Activated naive CD4-positive, alpha-beta T cell treated with anti-CD3 and anti-CD28 coated beads, Interleukin-2, amount 10 ng/mL, durations not matched to agents 5 hours and 36 hours (primary cell): ENCODE data around the gene FRMD6. TPM values are rescaled to one million over a fixed set of nuclear protein-coding genes. Genes with fewer than 3 reads are reported as not detected.

Source experiments
- total RNA-seq, 2 experiments: library from RNA; stranded (reverse); gene quantifications; one replicate each; pipeline ENCODE4 v1.2.3, GENCODE V29; 2021

The FRMD6 gene
- total RNA-seq = 1 to 10 TPM; 4.6 to 5.6 TPM

DNA sequence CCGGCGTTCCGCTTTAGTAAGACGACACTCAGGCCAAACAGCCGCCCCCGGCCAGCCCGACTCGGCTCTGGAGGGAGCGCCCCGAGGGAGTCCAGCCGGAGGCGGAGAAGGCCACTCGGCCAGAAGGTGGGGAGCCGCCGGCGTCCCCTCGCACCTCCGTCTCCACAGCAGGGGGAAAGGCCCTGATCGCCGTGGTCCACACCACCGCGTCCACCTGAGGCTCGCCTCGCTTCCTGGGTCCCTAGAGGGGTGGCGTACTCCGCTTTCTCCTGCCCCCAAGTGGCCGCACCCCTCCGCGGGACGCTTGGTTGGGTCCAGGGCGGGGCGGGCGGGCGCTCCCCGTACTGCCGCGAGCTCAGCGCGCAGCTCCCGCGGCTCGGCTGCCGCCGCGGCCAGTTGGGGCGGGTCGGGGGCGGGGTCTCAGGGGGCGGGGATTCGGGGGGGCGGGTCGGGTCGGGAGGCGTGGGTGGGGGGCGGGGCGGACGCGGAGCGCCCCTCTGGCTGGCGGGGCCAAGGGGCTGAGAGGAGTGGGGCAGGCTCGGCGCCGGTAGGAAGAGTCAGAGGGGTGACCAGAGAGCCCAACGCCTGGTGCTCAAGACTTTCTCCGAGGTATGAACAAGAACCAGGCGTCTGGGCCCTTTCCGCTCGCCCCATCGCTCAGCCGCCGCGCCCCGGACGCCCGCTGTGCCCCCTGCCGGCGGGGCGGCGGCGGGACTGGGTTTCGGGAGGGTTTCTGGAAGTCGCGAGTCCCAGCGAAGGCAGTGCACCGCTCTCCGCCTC lies at the start of gene FRMD6:
TSS of gene FRMD6 (plus strand) at position 523 of the 780 bp plus-strand sequence. CDS start 37,927 bp downstream, outside the sequence.

Other genes starting within 250 kb of the FRMD6 start
- gene GNG2, start 208.7 kb downstream of the FRMD6 start, total RNA-seq = 100 to 1,000 TPM; 305 to 316 TPM